ENCODE data around the gene PRRT4. TPM values are rescaled to one million over a fixed set of nuclear protein-coding genes. Genes with fewer than 3 reads are reported as not detected.

Gene PRRT4
- total RNA-seq, 1 experiment from 2014 or later: not detected

- TF ChIP-seq CTCF (IDR thresholded peaks at IDR 0.05; ENCODE audit: unreplicated experiment): no peak
- Mint-ChIP-seq H3K4me1 (ENCODE audit: low read depth, unreplicated experiment) (no peaks in the 10 kb centered on the region), H3K36me3 (ENCODE audit: insufficient read depth, unreplicated experiment) (no peaks in the 10 kb centered on the region), H3K4me3 (ENCODE audit: low read depth, unreplicated experiment) (no peak overlapping the region), H3K27ac (ENCODE audit: unreplicated experiment) (no peak overlapping the region), H3K9me3 (ENCODE audit: low read depth, unreplicated experiment) (no peaks in the 10 kb centered on the region), H3K27me3 (ENCODE audit: unreplicated experiment) (peaks cover 30% of the 10 kb centered on the region)
- CTCF ChIA-PET: no interaction called here
- intact Hi-C loops (cut with micrococcal nuclease; ENCODE audit: unreplicated experiment): no loop called here
- BruUV-seq (replicated peaks): no TSS peak
- no peak for DNase-seq
Observed at GRCh38 chr7:128376077-128376476, 14.6 kb upstream of the PRRT4 start.

GRCh38 chr7:128374041-128374440 is 12.6 kb upstream of the PRRT4 start:
- intact Hi-C loops (cut with micrococcal nuclease; ENCODE audit: unreplicated experiment): no loop called here
- BruUV-seq (replicated peaks): no TSS peak
- CTCF ChIA-PET: interaction anchor here (0.6 kb wide), 1 partner anchor 13 kb away, joined by 4 read pairs; the partner anchor contains the start of gene PRRT4
- Mint-ChIP-seq H3K27me3 (ENCODE audit: unreplicated experiment) (peaks cover 39% of the 10 kb centered on the region), H3K27ac (ENCODE audit: unreplicated experiment) (no peak overlapping the region), H3K4me1 (ENCODE audit: low read depth, unreplicated experiment) (no peaks in the 10 kb centered on the region), H3K9me3 (ENCODE audit: low read depth, unreplicated experiment) (no peaks in the 10 kb centered on the region), H3K36me3 (ENCODE audit: insufficient read depth, unreplicated experiment) (no peaks in the 10 kb centered on the region), H3K4me3 (ENCODE audit: low read depth, unreplicated experiment) (no peak overlapping the region)
- no peak for DNase-seq
- TF ChIP-seq CTCF (IDR thresholded peaks at IDR 0.05; ENCODE audit: unreplicated experiment): no peak

GRCh38 chr7:128373606-128374005 is 12.1 kb upstream of the PRRT4 start:
- intact Hi-C loops (cut with micrococcal nuclease; ENCODE audit: unreplicated experiment): no loop called here
- Mint-ChIP-seq H3K9me3 (ENCODE audit: low read depth, unreplicated experiment) (no peaks in the 10 kb centered on the region), H3K27me3 (ENCODE audit: unreplicated experiment) (peaks cover 39% of the 10 kb centered on the region), H3K4me3 (ENCODE audit: low read depth, unreplicated experiment) (no peak overlapping the region), H3K36me3 (ENCODE audit: insufficient read depth, unreplicated experiment) (no peaks in the 10 kb centered on the region), H3K27ac (ENCODE audit: unreplicated experiment) (no peak overlapping the region), H3K4me1 (ENCODE audit: low read depth, unreplicated experiment) (no peaks in the 10 kb centered on the region)
- TF ChIP-seq CTCF (IDR thresholded peaks at IDR 0.05; ENCODE audit: unreplicated experiment): no peak
- no peak for DNase-seq
- CTCF ChIA-PET: interaction anchor here (0.6 kb wide), 1 partner anchor 12 kb away, joined by 4 read pairs; the partner anchor contains the start of gene PRRT4
- no TSS peak for BruUV-seq (replicated peaks)

GRCh38 chr7:128370491-128370890 is 9.0 kb upstream of the PRRT4 start:
- no peak for TF ChIP-seq CTCF (IDR thresholded peaks at IDR 0.05; ENCODE audit: unreplicated experiment)
- H3K36me3 Mint-ChIP-seq (ENCODE audit: insufficient read depth, unreplicated experiment): peaks cover 1% of the 10 kb centered on the region
- DNase-seq: no peak
- H3K9me3 Mint-ChIP-seq (ENCODE audit: low read depth, unreplicated experiment): no peaks in the 10 kb centered on the region
- intact Hi-C loops (cut with micrococcal nuclease; ENCODE audit: unreplicated experiment): no loop called here
- BruUV-seq (replicated peaks): no TSS peak
- H3K27me3 Mint-ChIP-seq (ENCODE audit: unreplicated experiment): peaks cover 62% of the 10 kb centered on the region
- H3K4me3 Mint-ChIP-seq (ENCODE audit: low read depth, unreplicated experiment): no peak overlapping the region
- no peaks in the 10 kb centered on the region for H3K4me1 Mint-ChIP-seq (ENCODE audit: low read depth, unreplicated experiment)
- CTCF ChIA-PET: no interaction called here
- no peak overlapping the region for H3K27ac Mint-ChIP-seq (ENCODE audit: unreplicated experiment)

All from Calu3 (cell line).